GM18505 (cell line): ENCODE data around the gene KRT71.
"Not testable (repeated sequence)": the region's sequence is repeated elsewhere in the genome, so short reads cannot be mapped to it uniquely, and the experiment has no call there.

Experiments used
- ATAC-seq: cut with Tn5 transposase; IDR thresholded peaks from one replicate; pipeline ENCODE4 v1.9.1; 2021; ENCODE audit not compliant: unreplicated experiment
- POLR2A ChIP-seq: IDR thresholded peaks from 4 replicates; pipeline ENCODE4 v1.6.1; 2011; ENCODE audit warnings: borderline replicate concordance; ENCODE audit not compliant: insufficient read depth, insufficient read length; ENCODE audit errors: extremely low read depth

Gene KRT71

DNA sequence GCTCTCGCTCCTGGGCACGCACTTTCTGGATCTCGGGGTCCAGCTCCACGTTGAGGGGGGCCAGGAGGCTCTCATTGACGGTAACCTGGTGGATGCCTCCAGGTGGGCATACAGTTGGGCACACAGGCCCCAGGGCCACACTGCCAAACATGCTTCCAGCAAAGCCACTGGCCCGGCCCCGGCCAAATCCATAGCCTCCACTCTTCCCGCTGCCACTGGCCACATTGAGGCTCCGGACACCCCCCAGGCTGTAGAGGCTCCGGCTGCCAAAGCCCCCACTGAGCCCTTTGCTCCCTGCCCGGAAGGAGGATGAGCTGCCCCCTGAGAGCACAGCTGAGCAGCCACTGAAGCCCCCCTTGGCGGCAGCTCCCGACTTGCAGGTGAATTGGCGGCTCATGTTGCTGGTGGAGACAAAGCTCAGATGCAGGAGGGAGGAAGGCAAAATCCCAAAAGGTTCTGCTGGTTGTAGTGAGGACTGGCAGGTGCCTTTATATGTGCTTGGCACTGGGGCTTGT is at the start of gene KRT71:
Gene KRT71, minus strand, starts transcription at position 465 of the 515 bp plus-strand sequence. Its CDS starts 68 bp downstream, at position 397.
- no peak for ATAC-seq
- no peak for TF ChIP-seq POLR2A

DNA sequence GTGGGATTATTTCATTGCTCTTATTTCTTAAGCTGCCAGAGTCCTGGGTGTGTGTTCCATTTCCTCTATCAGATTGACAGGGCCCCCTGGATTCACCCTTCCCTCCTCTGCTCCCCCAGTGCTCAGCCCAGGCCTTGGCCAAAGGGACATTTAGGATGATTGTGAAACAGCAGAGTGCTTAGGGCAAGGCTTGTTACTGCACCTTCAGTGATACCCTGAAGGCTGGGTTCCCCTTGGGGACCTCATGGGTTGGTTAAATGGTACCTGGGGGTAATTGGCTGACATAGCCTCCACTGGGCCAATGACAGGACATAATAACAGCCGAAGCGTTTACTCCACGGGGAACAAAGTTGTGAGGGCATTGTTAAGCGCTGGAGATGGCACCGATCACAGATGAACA is 49.6 kb upstream of the KRT71 start:
- TF ChIP-seq POLR2A = no peak
- no peak for ATAC-seq

DNA sequence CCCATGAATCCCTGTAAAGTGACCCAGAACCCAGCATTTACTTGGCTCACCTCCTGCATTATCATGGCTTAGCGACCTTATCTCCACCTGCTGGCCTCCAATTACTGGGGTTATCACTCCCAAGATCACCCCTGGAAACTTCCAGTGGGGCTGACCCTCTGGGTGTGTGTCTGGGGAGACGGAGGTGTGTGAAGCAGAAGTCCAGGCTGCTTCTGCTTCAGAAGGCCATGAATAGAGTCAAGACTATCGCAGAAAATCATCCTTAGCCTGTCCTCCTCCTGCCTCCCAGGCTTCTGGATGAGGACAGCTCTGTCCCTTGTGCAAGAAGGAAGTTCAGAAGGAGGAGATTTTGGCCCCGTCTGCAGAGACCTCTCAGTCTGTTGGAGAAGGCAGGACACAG is 48.7 kb upstream of the KRT71 start:
- no peak for ATAC-seq
- no peak for TF ChIP-seq POLR2A

DNA sequence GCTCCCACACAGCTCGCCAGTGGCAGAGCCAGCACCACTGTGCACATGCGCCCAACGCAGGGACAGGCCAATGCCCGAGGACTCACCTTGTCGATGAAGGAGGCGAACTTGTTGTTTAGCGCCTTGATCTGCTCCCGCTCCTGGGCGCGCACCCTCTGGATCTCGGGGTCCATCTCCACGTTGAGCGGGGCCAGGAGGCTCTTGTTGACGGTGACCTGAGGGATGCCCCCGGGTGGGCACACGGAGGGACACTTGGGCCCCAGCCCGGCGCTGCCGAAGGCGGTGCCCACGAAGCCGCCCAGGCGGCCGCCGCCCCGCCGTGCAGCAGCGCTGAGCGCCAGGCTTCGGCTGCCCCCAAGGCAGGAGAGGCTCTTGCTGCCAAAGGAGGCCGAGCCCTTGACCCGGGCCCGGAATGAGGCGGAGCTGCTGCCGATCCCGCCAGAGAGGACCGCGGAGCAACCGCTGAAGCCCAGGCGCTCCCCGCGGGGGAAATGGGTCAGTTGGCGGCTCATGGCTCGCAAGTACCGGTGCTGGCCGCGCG is 48.1 kb upstream of the KRT71 start, which contains the start of gene KRT72:
Gene KRT72, minus strand, starts transcription at position 523 of the 541 bp plus-strand sequence. Its CDS starts 11 bp downstream, at position 512.
- no peak for ATAC-seq
- no peak for TF ChIP-seq POLR2A

DNA sequence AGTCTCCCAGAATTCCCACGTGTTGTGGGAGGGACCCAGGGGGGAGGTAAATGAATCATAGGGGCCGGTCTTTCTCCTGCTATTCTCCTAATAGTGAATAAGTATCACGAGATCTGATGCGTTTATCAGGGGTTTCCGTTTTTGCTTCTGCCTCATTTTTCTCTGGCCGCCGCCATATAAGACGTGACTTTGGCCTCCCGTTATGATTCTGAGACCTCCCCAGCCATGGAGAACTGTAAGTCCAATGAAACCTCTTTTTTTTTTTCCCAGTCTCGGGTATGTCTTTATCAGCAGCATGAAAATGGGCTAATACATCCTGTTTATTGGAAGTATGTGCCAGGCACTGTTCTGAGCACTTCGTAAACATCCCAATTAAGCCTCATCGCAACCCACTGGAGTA is 47.5 kb upstream of the KRT71 start:
- TF ChIP-seq POLR2A = no peak
- no peak for ATAC-seq

DNA sequence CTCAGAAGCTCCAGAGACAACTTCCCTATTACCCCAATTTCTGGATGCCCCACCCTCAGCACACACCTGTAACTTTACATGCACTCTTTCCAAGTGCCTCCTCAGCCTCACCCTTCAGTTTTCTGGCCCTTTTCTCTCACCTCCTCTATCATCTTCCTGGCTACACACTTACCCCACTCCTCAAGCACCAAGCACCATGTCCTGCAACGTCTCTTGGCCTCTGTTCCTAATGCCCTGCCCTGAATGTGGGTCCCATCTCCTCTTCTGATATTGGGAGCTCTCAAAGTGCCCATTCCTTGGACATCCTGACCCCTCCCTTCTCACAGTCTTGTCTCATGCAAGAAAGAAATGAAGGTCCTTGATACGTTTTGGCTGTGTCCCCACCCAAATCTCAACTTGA is 47.1 kb upstream of the KRT71 start:
- no peak for ATAC-seq
- TF ChIP-seq POLR2A = no peak

DNA sequence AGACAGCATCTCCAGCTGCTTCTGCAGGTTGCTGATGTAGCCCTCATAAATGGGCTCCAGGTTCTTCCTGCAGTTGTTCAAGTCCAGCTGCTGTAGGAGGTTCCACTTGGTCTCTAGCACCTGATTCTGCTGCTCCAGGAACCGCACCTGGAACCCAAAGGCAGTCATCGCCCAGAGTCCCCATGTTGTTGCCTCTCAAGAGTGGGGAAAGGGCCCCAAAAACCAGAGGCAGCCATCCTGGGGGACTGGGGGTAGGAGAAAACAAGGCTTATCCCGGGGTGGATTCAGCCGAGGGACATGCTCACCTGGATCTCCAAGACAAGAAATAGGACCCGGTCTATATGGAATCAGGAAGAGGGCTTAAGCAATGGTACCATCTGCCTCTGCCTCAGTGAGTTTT is 46.0 kb upstream of the KRT71 start:
- TF ChIP-seq POLR2A = no peak
- ATAC-seq = no peak

DNA sequence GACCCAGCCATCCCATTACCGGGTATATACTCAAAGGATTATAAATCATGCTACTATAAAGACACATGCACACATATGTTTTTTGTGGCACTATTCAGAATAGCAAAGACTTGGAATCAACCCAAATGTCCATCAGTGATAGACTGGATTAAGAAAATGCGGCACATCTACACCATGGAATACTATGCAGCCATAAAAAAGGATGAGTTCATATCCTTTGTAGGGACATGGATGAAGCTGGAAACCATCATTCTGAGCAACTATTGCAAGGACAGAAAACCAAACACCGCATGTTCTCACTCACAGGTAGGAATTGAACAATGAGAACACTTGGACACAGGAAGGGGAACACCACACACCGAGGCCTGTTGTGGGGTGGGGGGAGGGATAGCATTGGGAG is 41.3 kb upstream of the KRT71 start:
- ATAC-seq = not testable (repeated sequence)

DNA sequence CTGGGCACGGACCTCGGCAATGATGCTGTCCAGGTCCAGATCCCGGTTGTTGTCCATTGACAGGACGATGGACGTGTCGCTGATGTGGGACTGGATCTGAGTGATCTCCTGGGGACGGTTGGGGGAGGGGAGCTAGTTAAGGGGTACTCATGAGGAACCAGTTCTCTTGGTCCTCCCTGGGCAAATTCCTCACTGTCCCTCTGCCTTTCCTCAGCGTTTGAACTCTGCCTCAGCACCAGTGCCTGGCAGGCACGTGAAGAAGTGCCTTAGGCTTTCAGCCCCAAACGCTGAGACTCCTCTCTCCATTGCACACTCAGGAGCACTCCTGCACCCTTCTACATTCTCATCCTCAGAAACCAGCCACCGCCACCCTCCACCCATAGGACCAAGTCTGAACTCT is 38.6 kb upstream of the KRT71 start:
- no peak for ATAC-seq
- no peak for TF ChIP-seq POLR2A

DNA sequence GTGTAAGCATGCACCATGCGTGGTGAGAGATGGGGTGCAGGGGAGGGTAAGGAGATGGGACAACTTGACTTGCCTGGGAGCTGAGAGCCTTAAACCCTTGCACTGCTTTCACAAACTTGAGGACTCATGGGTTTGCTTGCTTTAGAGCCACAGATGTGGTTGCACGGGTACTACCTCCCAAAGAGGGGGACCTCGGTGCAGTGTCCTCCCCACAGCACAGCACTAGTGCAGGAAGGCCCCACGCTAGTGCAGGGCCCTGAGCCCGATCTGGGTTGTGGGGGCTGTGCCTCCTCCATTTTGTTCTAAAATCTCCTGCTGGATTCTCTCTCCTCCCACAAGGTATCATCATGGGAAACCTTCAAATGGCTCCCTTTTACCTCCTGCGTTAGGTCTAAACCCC is 37.1 kb upstream of the KRT71 start:
- ATAC-seq = no peak
- no peak for TF ChIP-seq POLR2A

DNA sequence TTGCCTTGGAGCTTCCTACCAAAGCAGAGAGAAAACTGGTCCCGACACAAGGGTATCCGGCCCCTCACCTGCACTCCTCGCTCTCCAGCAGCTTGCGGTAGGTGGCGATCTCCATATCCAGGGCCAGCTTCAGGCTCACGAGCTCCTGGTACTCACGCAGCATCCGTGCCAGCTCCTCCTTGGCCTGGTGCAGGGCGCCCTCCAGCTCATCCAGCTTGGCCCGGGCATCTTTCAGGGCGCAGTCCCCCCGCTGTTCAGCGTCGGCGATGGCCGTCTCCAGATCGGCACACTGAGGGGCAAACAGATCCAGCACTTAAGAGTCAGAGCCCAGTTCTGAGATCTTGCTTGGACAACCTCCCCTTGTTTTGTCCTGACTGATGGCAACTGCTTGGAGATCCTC is 34.6 kb upstream of the KRT71 start:
- TF ChIP-seq POLR2A = no peak
- no peak for ATAC-seq

DNA sequence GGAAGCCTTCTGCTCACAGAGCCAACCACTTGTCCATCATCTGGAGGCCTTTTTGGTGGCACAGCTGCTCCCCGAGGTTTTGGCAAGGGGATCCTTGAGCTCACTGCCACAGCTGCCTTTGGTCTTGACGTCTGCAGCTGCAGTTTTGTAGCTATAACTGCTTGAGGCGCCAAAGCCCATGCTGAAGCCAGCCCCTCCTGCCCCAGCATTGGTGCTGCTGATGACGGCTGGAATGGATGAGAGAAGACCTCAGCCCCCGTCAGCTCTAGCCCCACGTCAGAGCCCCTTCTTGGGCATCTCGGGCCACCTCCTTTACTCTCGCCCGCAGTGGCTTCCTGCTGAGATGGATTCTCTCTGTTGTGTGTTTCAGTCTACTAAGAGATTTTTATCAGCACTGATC is 33.0 kb upstream of the KRT71 start:
- ATAC-seq = no peak
- no peak for TF ChIP-seq POLR2A

DNA sequence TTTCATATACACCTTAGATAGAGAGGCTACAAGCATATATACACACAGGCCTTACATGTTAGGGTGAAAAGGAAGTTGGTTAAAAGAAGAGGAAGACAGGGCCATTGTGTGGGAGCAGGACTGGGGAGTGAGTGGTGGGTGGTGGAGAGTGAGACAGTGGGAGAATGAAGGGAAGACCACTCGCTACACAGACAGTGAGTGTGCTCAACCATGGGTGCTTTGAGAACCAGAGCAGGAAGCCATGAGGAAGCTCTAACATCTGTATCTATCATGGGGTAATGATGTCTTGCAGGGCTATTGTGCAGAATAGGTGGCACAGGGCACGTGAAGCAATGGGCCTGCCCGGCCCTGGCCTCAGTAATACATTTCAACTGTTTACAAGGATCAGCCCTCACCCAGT is 32.1 kb upstream of the KRT71 start:
- no peak for TF ChIP-seq POLR2A
- ATAC-seq = no peak

DNA sequence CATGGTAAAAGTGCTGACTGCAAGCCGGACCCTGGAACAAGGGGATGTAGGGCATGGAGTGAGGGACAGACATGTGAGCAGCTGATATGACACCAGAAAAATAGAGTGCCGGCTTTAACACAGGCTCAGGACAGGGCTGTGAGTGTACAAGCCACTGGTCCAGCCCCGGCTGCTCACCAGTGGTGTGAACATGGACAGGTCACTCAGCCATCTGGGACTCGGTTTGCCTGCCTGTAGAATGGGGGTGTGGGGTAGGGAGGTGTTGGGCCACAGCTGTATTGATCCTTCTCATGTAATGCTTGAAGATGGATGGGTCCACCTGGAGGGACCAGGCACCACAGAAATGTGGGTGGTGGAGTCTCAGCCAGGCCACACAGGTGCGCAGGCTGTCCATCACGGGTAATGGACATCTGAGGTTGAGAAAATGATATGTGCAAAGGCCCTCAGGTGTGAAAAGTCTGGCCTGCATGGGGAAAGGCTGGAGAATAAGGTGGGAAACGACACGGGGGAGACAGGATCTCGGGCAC is 31.3 kb upstream of the KRT71 start:
- no peak for TF ChIP-seq POLR2A
- no peak for ATAC-seq

DNA sequence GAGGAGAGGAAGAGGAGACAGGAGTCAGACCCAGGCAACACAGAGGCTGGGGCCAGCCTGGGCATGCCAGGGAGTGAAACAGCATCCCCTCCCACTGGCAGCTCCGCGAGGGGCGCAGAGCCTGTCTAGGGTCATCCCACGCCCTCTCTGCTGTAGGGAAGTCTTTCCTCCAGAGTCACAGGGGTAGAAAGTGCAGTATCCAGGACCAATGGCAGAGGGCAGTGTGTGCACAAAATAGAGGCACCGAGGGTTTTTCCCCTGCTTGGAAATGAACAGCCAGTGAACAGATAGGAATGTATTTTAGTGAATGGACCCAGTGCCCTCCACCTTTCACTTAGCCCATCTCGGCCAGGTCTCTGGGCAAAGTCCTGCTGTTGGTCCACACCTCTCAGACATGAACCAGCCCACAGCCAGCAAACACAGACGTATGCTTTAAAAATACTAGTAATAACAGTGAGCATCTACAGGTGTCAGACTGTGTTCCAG is 30.1 kb upstream of the KRT71 start:
- TF ChIP-seq POLR2A = no peak
- ATAC-seq = no peak

DNA sequence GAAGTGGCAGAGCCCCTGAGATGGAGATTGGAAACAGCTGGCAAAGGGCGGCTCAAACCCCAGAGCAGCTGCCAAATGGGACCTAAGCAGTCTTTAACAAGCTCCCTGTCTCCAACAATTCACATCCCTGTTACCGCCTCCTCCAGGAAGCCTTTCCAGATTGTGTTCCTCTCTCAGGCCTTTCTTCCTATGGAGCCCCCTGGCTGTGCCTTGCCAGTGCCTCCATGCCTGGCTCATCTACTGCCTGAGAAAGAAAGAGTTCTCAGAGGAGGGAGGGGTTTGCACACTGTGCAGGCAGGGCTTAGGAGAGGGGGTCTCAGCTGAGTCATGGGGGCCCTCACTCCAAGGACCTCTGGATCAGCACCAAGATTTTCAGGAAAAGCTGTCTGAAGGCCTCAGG is 29.5 kb upstream of the KRT71 start:
- no peak for ATAC-seq
- no peak for TF ChIP-seq POLR2A

DNA sequence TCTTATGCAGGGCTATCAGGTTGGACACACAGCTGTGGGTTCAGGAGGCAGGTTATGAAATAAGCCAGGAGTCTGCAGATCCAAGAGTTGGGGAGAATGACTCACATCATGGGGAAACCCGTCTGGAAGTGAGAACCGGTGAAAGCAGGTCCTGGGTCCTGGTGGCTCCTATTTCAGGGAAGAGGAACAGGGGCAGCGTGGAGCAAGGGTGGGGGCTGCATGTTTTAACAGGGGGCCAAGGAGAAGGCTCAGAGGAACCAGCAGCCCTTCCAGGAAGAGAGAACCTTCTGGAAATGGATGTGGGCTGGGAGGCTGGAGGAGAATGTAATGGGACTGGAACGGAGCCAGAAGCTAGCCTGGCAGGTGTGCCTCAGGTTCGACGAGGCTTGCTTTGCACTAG is 28.5 kb upstream of the KRT71 start:
- ATAC-seq = no peak
- TF ChIP-seq POLR2A = no peak
